Measurements from ENCODE around the gene AUTS2.

DNA sequence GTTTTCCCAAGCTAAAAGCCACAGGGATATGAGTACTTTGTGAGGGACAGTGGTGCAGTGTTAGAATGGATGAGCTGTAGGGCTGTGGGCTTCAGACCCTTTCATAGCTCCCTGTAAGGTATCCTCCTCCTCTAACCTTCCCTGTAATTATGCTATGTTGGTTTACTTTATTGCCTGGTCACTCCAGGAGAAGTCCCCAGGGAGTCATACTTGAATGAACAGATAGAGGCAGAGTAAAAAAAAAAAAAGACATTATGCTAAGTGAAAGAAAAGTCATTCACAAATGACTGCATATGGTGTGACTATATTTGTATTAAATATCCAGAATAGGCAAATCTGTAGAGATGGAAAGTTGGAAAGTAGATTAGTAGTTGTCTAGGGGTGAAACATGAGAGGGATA is 434.4 kb downstream of the AUTS2 start:
- TF ChIP-seq GABPA (IDR thresholded peaks at IDR 0.05 in 1 of 2, conservative IDR thresholded peaks at IDR 0.05 in 1 of 2) (no peak), EGR1 (IDR thresholded peaks at IDR 0.05; ENCODE audit: low read depth in 2 of 2) (no peak), RAD21 (IDR thresholded peaks at IDR 0.05) (no peak), SP1 (IDR thresholded peaks at IDR 0.05) (no peak), YY1 (IDR thresholded peaks at IDR 0.05) (no peak), JUND (IDR thresholded peaks at IDR 0.05) (no peak), HNF4A (conservative IDR thresholded peaks at IDR 0.05) (no peak)
- TF ChIP-seq, protein P1, sequence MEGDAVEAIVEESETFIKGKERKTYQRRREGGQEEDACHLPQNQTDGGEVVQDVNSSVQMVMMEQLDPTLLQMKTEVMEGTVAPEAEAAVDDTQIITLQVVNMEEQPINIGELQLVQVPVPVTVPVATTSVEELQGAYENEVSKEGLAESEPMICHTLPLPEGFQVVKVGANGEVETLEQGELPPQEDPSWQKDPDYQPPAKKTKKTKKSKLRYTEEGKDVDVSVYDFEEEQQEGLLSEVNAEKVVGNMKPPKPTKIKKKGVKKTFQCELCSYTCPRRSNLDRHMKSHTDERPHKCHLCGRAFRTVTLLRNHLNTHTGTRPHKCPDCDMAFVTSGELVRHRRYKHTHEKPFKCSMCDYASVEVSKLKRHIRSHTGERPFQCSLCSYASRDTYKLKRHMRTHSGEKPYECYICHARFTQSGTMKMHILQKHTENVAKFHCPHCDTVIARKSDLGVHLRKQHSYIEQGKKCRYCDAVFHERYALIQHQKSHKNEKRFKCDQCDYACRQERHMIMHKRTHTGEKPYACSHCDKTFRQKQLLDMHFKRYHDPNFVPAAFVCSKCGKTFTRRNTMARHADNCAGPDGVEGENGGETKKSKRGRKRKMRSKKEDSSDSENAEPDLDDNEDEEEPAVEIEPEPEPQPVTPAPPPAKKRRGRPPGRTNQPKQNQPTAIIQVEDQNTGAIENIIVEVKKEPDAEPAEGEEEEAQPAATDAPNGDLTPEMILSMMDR (IDR thresholded peaks at IDR 0.05; ENCODE audit: low read depth, low read length, missing input control): no peak
- TF ChIP-seq, protein P2, sequence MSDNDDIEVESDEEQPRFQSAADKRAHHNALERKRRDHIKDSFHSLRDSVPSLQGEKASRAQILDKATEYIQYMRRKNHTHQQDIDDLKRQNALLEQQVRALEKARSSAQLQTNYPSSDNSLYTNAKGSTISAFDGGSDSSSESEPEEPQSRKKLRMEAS (IDR thresholded peaks at IDR 0.05): no peak
- TF ChIP-seq, protein P3, sequence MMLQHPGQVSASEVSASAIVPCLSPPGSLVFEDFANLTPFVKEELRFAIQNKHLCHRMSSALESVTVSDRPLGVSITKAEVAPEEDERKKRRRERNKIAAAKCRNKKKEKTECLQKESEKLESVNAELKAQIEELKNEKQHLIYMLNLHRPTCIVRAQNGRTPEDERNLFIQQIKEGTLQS (IDR thresholded peaks at IDR 0.05): no peak
